HepG2 (cell line): ENCODE results near the gene COBL. TPM values are rescaled to one million over a fixed set of nuclear protein-coding genes. Genes with fewer than 3 reads are reported as not detected.

Experiments
- ATAC-seq: fragments of 200-7000 bp; cut with Tn5 transposase; 3 replicates; pipeline ENCODE4 v1.9.1; 2020; ENCODE audit warnings: mild to moderate bottlenecking, moderate library complexity
- BruUV-seq: library from RNA; stranded (reverse); fragments of 400-500 nt; replicated peaks from 2 replicates; lab custom pipeline; 2021; lab: Mats Ljungman, UMichigan
- CTCF ChIA-PET: fragments of 300-600 bp; formaldehyde crosslinking; extraction: SDS; loops from one replicate; lab custom pipeline; 2021; ENCODE audit warnings: low total read pairs, inconsistent platforms, low intra/inter-chr PET ratio; lab: Yijun Ruan, JAX
- POLR2A ChIA-PET: fragments of 350-600 bp; sonication (Branson Sonifier 250); formaldehyde crosslinking; loops from one replicate; lab custom pipeline; 2020; ENCODE audit warnings: antibody characterized with exemption, inconsistent platforms; lab: Yijun Ruan, JAX
- DNase-seq: peaks from one replicate; pipeline ENCODE4 v3.0.0-alpha.2; 2015; ENCODE audit warnings: low spot score
- FAIRE-seq: peaks from 3 replicates; lab custom pipeline; 2011; peaks lifted over from hg19 to GRCh38; lab: Jason Lieb, UNC
- H2AFZ ChIP-seq: one replicate; pipeline ENCODE4 v1.6.1; 2011; ENCODE audit warnings: low read length, inconsistent platforms
- H3K27ac ChIP-seq: fragments of 300-600 bp; 3 replicates; pipeline ENCODE4 v1.8.0; 2011; ENCODE audit warnings: mixed run types, mild to moderate bottlenecking, mixed read lengths, low read length, inconsistent platforms; ENCODE audit not compliant: insufficient read depth; ENCODE audit errors: extremely low read length
- H3K27me3 ChIP-seq, 2 experiments: fragments of 200-600 bp in 1 of 2; 2 replicates in 1 of 2; 3 replicates in 1 of 2; pipeline versions ENCODE4 v1.6.0 to v1.8.0; 2011; ENCODE audit warnings: low read length in 2 of 2, mild to moderate bottlenecking in 2 of 2, moderate library complexity in 2 of 2, inconsistent platforms in 1 of 2; ENCODE audit not compliant: insufficient read depth in 2 of 2, control insufficient read depth in 1 of 2
- H3K36me3 ChIP-seq, 2 experiments: fragments of 200-600 bp in 1 of 2; replicated peaks in 1 of 2; 2 replicates in 1 of 2; 3 replicates in 1 of 2; pipeline versions ENCODE4 v1.5.1 to v1.8.0; 2011; ENCODE audit warnings: low read length in 2 of 2, inconsistent platforms in 1 of 2; ENCODE audit not compliant: insufficient read depth in 2 of 2, control insufficient read depth in 1 of 2
- H3K4me1 ChIP-seq: 2 replicates; pipeline ENCODE4 v1.5.1; 2012; ENCODE audit warnings: low read length, inconsistent platforms; ENCODE audit not compliant: insufficient read depth
- H3K4me2 ChIP-seq: 2 replicates; pipeline ENCODE4 v1.6.0; 2011; ENCODE audit warnings: low read depth, low read length, inconsistent platforms
- H3K4me3 ChIP-seq, 3 experiments: fragments of 200-600 bp in 1 of 3; sonication (generic), shearing (Covaris generic) in 1 of 3; replicated peaks in 1 of 3; 2 replicates each; pipeline ENCODE4 v1.5.1; 2011 to 2016; ENCODE audit warnings: low read length in 3 of 3, inconsistent platforms in 2 of 3, low read depth in 2 of 3, mild to moderate bottlenecking in 2 of 3, control low read depth in 1 of 3, mixed read lengths in 1 of 3; ENCODE audit not compliant: insufficient read depth in 1 of 3
- H3K79me2 ChIP-seq: one replicate; pipeline ENCODE4 v1.6.1; 2011; ENCODE audit warnings: low read length, inconsistent platforms; ENCODE audit not compliant: insufficient read depth
- H3K9ac ChIP-seq: 2 replicates; pipeline ENCODE4 v1.6.0; 2011; ENCODE audit warnings: mild to moderate bottlenecking, low read depth, low read length, inconsistent platforms; ENCODE audit not compliant: insufficient read depth
- H3K9me3 ChIP-seq: 2 replicates; pipeline ENCODE4 v1.5.1; 2012; ENCODE audit warnings: mild to moderate bottlenecking, low read length
- H4K20me1 ChIP-seq: 2 replicates; pipeline ENCODE4 v1.6.0; 2011; ENCODE audit warnings: inconsistent platforms, mild to moderate bottlenecking, low read length, moderate library complexity; ENCODE audit not compliant: insufficient read depth
- DZIP1 ChIP-seq: sonication (generic); formaldehyde crosslinking; IDR thresholded peaks from 2 replicates; pipeline ENCODE4 v1.5.0; 2020; ENCODE audit warnings: mild to moderate bottlenecking, missing genetic modification reagents
- FOXK1 ChIP-seq: sonication (generic); formaldehyde crosslinking; IDR thresholded peaks from 2 replicates; pipeline ENCODE4 v1.4.0; 2020; ENCODE audit warnings: low read depth, missing genetic modification reagents, borderline replicate concordance
- GATA4 ChIP-seq: sonication (generic); IDR thresholded peaks from 2 replicates; pipeline ENCODE4 v1.6.1; 2016; ENCODE audit warnings: antibody characterized with exemption, low read depth, borderline replicate concordance
- JUNB ChIP-seq: sonication (generic); formaldehyde crosslinking; IDR thresholded peaks from 2 replicates; pipeline ENCODE4 v1.8.0; 2022; ENCODE audit warnings: missing genetic modification reagents, mild to moderate bottlenecking, borderline replicate concordance
- MZF1 ChIP-seq: sonication (generic); formaldehyde crosslinking; IDR thresholded peaks from 2 replicates; pipeline ENCODE4 v1.8.1; 2023; ENCODE audit warnings: mild to moderate bottlenecking, missing genetic modification reagents, borderline replicate concordance
- TARDBP ChIP-seq: sonication (generic); formaldehyde crosslinking; IDR thresholded peaks from 2 replicates; pipeline ENCODE4 v1.8.0; 2022; ENCODE audit warnings: mild to moderate bottlenecking, missing genetic modification reagents
- ZNF280D ChIP-seq: sonication (generic); formaldehyde crosslinking; IDR thresholded peaks from 2 replicates; pipeline ENCODE4 v1.5.1; 2020; ENCODE audit warnings: mild to moderate bottlenecking, missing genetic modification reagents
- ZNF550 ChIP-seq: sonication (generic); formaldehyde crosslinking; IDR thresholded peaks from 2 replicates; pipeline ENCODE4 v1.4.0; 2020; ENCODE audit warnings: mild to moderate bottlenecking, missing genetic modification reagents, borderline replicate concordance
- ZNF598 ChIP-seq: sonication (generic); formaldehyde crosslinking; IDR thresholded peaks from 2 replicates; pipeline ENCODE4 v1.5.1; 2020; ENCODE audit warnings: mild to moderate bottlenecking, missing genetic modification reagents, borderline replicate concordance
- WGBS: methylation state at CpG from one replicate; pipeline ENCODE4 v1.1.6; 2017; ENCODE audit warnings: low lambda C conversion rate; 5-methylcytosine and 5-hydroxymethylcytosine counted together
- in situ Hi-C: cut with HindIII; loops from 2 replicates; pipeline ENCODE4 v1.10.0; 2017; ENCODE audit warnings: low pct_unique_long_range_greater_than_20kb; ENCODE audit not compliant: extremely low pct_ligation_motif_present
- intact Hi-C: fragments of 100-400 bp; cut with micrococcal nuclease; formaldehyde crosslinking; loops from one replicate; pipeline ENCODE4 v1.10.0; 2022; ENCODE audit not compliant: unreplicated experiment
- polyA plus RNA-seq, 8 experiments: library from polyadenylated mRNA; depleted of rRNA in 3 of 8; stranded (reverse) in 7 of 8; unstranded in 1 of 8; fragments of >200 nt; fragmentation: Illumina TruSeq in 4 of 8; extraction: Trizol in 4 of 8; gene quantifications; 2 replicates each; pipeline versions ENCODE4 v1.2.1 to v1.2.3, GENCODE V29; 2011 to 2016; ENCODE audit warnings: low read depth in 4 of 8, missing spikeins in 1 of 8, mixed read lengths in 1 of 8; ENCODE audit not compliant: insufficient read depth in 1 of 8
- total RNA-seq, 5 experiments: library from RNA; depleted of rRNA; stranded (reverse); fragments of >200 nt; fragmentation: Illumina TruSeq; extraction: Trizol; gene quantifications; 2 replicates each; pipeline ENCODE4 v1.2.3, GENCODE V29; 2016; ENCODE audit warnings: low read depth in 1 of 5

The COBL gene
- total and polyA plus RNA-seq, 2 of the 13 experiments (the other 11 are each of a cell fraction or from before 2014, with no cell fraction given), result 3.8 to 4.9 TPM

GRCh38 chr7:51101111-51101757 lies 215.4 kb downstream of the COBL start:
- no TSS peak for BruUV-seq
- no peak overlapping the region for H3K9ac ChIP-seq
- no peaks in the 10 kb centered on the region for H3K27me3 ChIP-seq
- in situ Hi-C loops (no loop called here), intact Hi-C loops (no loop called here)
- no peak overlapping the region for H3K27ac ChIP-seq
- WGBS, result 93% methylated on average over 1 of the region's 1 CpG
- no peak for TF ChIP-seq MZF1 (CRISPR knock-in tag)
- TF ChIP-seq ZNF280D (CRISPR knock-in tag), result no peak
- no peaks in the 10 kb centered on the region for H4K20me1 ChIP-seq
- no peaks in the 10 kb centered on the region for H3K79me2 ChIP-seq
- H3K4me1 ChIP-seq, result no peaks in the 10 kb centered on the region
- ATAC-seq, result no peak
- POLR2A ChIA-PET, result no interaction called here
- no peak overlapping the region for H3K4me3 ChIP-seq
- H3K36me3 ChIP-seq, result 0 out of 5 replicates have a peak, but pooled peaks cover 0 to 3% of the 10 kb centered on the region in 2 experiments
- H2AFZ ChIP-seq, result no peak overlapping the region
- CTCF ChIA-PET, result no interaction called here
- H3K9me3 ChIP-seq, result peaks cover 19% of the 10 kb centered on the region; the same call in 1 of the 2 replicates
- no peak for DNase-seq
- FAIRE-seq, result no peak
- H3K4me2 ChIP-seq, result no peak overlapping the region

GRCh38 chr7:51090411-51090810 lies 226.2 kb downstream of the COBL start:
- BruUV-seq, result no TSS peak
- DNase-seq, result no peak
- Histone ChIP-seq H3K79me2 (no peaks in the 10 kb centered on the region), H3K27me3 (no peaks in the 10 kb centered on the region), H3K9ac (no peak overlapping the region), H3K36me3 (0 out of 5 replicates have a peak, but pooled peaks cover 0 to 4% of the 10 kb centered on the region in 2 experiments), H3K4me2 (no peak overlapping the region), H3K4me3 (no peak overlapping the region), H3K4me1 (no peaks in the 10 kb centered on the region), H3K27ac (no peak overlapping the region), H2AFZ (no peak overlapping the region), H3K9me3 (peaks cover 8% of the 10 kb centered on the region; the same call in 1 of the 2 replicates), H4K20me1 (no peaks in the 10 kb centered on the region)
- POLR2A ChIA-PET, result no interaction called here
- in situ Hi-C loops, result no loop called here
- TF ChIP-seq TARDBP (CRISPR knock-in tag) (no peak), DZIP1 (no peak), ZNF598 (CRISPR knock-in tag) (no peak), GATA4 (no peak), JUNB (CRISPR knock-in tag) (no peak), ZNF550 (CRISPR knock-in tag) (no peak), FOXK1 (CRISPR knock-in tag) (no peak)
- intact Hi-C loops, result no loop called here
- CTCF ChIA-PET, result no interaction called here
- no peak for ATAC-seq
- 93% methylated on average over 2 of the region's 2 CpGs for WGBS
- no peak for FAIRE-seq
